HG02759 (cell line): ENCODE data around the gene GRP.

ENCODE experiments used
- ATAC-seq: cut with Tn5 transposase; IDR thresholded peaks from one replicate; pipeline ENCODE4 v1.9.1; 2021; ENCODE audit warnings: mild to moderate bottlenecking, moderate library complexity; ENCODE audit not compliant: unreplicated experiment

Gene GRP

DNA sequence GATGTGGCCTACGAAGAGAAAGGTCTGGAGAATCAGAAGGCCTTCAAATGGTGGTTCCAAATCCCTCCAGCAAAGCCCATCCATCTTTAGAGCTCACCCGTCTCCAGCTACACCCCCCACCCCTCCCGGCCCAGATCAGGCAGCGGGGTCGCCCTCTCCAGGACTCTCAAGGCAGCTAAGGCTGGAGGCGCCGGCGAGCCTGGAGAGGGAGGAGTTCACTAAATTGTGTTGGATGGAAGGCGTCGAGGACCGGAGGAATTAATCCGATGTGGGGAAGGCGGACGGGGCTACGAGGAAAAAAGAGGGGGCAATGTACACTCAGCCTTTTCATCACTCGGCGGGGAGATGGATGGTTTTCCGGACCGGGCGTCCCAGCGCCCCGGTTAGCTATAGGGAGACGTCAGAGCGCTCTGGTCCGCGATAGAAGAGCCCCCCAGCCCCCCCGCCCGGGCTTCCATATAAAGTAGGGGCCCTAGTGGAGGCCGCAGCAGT lies at the start of gene GRP:
Gene GRP (plus strand): TSS at position 487 of the 492 bp plus-strand sequence. CDS start 108 bp downstream, outside the sequence.
- ATAC-seq, result no peak

DNA sequence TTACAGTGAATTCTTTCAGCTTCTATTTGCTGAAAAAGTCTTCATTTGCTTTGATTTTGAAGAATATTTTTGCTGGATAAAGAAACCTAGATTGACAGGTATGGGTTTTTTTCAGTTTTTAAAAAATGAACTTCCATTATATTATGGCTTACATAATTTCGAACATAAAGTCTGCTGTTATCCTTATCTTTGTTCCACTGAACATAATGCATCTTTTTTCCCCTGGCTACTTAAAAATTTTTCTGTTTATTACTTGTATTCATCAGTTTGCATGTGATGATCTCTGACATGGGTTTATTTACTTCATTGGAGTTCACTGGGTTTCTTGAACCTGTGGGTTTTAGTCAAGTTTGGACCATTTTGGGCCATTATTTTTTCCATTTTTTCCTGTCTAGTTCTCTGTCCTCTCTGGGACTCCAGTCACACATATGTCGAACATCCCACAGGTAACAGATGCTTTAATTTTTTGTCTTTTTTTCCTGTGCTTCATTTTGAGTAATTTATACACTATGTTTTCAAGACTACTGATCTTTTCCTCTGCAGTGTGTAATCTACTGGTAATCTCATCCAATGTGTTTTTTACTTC lies 47.2 kb upstream of the GRP start:
- ATAC-seq, result no peak

DNA sequence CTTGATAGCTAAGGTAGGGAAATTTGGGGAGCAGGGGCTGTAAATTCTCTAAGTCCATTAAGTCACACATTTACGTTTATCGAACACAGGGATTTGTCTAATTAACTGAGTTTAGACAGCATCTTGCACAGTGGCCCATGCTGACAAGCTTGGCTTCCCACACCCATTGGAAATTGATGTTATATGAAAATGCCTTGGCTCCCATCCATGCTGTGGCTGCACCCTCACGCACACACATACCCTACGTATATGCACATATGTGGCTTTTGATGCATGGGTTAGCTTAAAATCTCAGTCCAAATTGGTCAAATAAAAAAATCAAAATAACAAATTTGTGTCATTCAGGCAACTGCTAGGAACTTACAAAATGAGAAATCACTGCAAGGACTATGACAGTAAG lies 42.5 kb upstream of the GRP start:
- ATAC-seq, result no peak

DNA sequence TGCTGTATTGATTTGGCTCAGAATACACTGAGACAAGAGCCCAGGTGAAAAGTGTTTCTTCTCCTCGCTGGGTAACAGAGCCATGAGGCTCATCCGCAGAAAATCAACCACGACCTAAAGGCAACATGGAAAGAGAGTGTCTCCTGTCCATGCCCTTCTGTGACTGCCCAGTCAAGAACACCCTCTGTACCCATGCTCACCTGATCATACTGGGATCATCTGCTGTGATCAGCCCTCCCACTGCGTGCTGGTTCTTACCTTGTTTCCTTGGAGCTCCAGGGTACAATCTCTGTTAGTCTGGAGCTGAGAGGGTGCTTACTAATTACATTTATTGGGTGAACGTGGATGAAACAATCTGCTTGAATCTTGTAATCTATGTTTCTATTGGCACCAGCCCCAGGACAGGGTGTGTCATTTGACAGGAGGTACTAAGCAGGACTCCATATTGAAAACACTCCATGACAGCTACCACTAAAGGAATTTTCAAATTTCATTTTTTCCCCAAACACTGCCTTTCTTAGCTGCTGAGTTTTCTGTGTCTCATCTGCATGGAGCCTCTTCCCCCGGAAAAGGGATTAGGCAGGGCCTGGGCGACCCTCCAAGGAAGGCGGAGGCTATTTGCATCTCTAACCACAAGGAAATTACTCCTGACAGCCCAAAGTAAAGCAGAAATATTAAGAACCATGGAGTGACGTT lies 39.7 kb upstream of the GRP start:
- no peak for ATAC-seq

DNA sequence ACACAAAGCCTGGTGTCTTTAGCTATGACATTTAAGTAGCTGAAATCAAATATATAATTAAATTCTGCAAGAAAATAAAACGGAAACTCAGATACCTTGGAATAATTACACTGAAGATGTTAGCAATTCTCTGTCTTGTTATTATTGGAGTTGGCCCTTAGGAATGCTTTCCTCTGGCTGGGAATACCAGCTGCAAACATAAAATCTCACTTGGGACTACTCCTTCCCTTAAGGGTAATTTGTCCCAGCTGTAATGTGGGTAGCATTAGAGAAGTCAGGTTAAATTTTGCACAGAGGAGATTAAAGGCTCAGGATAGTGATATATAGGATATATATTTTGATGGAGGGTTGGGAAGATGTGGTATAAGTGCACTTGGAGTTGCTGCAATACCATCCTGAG lies 37.3 kb upstream of the GRP start:
- no peak for ATAC-seq

DNA sequence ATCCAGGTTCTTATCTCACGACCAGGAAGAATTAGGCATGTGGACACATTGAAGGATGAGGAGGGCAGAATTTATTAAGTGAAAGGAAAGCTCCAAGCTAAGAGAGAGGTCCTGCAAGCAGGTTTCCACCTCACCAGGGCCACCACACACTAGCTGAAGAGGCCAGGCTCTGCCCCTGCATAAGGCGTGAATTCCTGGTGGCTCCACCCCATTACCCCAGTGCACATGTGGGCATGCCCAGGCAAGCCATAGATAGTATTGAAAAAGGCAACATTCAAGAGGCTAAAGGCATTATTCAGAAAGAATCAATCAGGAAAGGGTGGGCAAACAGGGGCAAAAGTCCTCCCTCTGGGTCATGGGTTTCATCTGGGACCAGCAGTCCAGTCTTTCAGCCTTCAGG lies 30.9 kb upstream of the GRP start:
- ATAC-seq, result no peak

DNA sequence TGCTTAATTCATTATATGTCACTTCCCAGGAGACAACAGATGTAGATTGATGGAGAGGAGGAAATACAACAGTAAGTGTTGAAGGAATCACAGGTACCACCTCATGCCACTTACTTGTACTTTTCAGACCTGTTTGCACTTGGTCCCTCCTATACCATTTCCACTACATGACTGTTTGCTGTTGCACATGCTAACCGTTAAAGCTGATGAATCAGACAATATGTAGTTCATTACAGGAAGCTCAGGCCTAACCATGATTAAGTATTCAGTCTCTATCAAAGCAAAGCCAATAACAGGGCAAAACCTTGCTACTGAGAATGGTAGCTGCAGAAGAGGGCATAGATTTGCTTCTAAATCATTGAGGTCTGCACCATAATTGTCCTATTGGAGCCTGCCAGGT lies 30.2 kb upstream of the GRP start:
- ATAC-seq, result no peak

DNA sequence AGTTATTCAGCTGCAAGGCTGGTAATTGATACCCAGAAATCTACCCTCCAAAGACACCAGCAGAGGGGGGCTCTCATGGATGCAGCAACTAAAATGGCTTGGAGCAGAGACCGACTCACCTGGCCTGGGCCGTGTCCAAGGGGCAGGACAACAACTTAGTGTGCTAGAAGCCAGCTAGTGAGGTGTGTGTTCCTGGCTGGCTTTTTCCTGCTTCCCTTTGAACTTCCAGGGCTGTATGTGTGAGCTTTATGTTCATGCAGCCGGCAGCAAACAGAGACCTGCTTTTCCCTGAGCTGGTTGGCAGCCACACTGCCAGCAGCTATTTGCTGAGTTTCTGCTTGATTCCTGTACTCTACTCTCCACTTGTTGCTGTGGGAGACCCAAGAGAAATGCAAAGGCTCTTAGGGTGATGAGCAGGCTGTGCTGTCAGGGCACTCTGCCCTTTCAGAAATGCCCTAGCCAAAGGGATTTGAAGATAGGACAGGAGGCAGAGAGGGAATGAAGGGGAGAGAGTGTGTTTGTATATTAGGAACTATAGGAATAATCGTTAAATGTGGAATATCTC lies 23.7 kb upstream of the GRP start:
- no peak for ATAC-seq

DNA sequence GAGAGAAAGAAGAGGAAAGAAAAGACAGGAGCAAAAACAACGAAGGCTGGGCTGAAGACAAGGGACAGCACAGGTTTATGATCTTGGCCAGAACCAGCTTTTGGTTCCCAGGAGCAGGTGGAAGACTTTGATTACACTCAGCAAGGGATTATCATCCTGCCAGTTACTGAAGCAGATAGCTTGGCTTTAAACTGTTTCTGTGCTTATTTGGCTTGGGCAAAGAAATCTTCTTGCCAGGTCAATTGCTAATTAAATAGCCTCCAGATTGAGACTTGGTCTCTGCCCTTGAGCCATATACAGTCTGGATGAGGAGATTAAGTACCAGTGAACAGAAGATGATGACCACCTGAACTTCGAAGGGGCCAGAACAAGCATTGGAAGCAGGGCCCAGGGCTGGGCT lies 22.3 kb upstream of the GRP start:
- ATAC-seq, result no peak

DNA sequence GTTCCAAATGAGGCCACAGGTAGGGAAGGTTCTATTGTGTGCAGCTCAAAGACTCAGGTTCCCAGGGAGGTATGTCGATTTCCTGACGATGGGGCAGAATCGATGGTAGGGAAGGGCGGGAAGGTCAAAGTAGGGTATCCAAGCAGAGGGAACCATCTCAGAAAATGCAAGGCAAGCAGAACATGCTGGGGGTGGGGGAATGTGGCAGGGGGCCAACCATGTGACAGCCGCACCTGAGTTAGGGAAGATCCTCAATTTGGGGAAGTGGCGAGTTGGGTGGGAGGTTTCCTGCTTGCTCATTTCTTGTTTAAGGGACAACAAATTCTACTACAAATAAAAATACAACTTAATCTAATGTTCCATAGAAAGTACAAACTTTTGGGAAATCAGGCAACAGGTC lies 21.7 kb upstream of the GRP start:
- no peak for ATAC-seq

DNA sequence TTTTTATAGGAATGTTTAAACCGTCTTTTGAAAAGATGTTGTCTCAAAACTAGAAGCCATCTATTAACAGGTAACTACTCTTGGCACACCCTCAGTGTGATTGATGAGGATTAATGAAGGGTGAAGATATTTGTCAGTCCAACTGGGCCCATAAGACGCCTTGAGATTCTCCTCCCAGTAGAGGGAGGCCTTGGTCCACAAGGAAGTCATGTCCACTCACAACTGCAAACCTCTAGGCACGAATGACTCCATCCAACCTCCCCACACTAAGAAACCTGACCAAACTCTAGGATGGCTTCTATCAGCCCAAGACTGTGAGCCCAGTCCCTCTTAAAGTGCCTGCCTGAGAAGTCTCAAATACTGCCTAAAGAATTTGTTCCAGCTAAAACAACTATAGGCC lies 19.2 kb upstream of the GRP start:
- no peak for ATAC-seq

DNA sequence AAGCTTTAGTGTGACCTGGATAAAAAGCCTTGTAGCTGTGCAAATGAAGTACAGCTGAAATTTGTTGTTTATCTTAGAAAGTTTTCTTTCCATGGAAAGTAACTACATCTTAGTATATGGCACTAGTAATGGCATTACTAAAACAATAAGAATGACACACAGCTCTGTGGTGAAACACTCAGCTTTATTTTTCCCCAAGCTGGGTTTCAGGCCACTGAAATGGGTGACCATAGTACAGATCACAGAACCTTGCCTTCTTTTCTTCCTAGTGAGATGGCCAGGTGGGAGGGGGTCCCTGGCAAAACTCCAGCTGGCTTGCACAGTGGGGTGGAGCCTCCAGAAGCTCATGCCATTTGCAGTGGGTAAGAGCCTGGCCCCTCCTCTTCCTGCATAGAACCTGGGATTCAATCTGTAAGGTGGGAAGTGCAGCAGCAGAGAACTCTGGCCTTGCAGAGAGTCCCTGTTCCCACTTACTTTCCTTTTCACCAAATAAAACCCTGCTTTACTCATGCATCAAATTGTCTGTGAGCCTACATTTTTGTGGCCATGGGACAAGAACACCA lies 17.6 kb upstream of the GRP start:
- ATAC-seq, result no peak

DNA sequence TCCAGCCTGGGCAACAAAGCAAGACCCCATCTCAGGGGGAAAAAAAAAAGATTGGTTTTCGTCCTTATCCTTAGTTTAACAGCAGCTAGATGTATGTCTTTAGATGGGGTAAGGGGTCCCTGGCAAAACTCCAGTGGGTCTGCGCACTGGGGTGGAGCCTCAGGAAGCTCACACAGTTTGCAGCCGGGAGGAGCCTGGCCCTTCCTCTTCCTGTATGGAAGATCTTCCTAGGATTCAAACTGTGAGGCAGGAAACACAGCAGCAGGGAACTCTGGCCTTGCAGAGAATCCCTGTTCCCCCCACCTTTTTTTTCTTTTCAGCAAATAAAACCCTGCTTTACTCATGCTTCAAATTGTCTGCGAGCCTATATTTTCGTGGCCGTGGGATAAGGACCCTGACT lies 12.5 kb upstream of the GRP start:
- ATAC-seq, result no peak

DNA sequence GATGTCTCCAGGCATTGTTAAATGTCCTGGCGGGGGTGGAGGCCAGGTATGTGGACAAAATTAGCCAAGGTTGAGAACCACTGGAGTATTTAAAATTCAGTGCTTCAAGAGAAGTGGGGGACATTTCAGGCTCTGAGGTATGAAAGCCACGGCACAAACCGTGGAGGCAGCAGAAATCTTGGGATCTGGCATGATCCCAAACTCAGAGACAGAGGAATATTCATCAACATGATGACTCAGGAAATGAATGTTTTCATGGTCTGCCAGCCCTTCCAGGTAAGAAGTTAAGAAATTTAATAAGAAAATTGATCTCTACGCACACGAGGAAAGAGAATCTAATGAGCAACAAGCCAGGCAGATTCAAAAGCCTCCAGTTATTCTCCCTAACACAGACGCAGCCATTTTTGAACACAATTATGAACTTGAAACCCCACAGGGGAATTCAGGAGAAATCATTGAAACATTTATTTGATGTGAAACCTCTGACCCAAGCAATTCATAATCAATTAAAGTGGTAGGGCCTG lies 11.3 kb upstream of the GRP start:
- no peak for ATAC-seq

DNA sequence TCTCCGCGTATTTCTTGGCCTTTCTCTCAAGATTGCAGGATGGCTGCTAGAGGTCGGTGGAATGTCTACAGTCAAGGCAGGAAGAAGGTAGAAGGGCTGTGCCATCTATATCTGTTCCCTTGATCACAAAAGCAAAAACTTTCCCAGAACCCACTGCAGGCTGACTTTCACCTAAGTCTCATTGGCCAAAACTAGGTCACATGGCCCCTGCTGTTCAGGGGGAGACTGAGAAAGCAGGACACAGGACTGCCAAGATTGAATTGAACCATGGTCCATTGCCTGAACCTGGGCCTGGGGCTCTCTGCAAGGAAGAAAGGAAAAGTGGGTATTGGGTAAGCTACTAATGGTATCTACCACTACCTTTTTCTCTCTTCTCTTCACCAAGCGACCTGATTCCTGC lies 9.7 kb upstream of the GRP start:
- ATAC-seq, result no peak

DNA sequence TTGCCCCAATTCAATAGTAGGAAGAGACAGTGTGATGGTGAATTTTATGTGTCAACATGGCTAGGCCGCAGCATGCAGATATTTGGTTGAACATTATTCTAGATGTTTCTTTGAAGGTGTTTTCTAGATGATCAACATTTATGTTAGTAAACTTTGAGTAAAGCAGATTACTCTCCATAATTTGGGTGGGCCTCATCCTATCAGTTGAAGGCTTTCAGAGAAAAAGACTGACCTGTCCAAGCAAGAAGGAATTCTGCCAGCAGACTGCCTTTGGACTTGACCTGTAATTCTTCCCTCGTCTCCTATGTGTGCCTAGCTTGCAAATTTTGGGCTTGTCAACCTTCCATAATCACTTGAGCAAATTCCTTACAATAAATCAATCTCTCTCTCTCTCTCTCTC lies 8.3 kb upstream of the GRP start:
- ATAC-seq, result no peak

DNA sequence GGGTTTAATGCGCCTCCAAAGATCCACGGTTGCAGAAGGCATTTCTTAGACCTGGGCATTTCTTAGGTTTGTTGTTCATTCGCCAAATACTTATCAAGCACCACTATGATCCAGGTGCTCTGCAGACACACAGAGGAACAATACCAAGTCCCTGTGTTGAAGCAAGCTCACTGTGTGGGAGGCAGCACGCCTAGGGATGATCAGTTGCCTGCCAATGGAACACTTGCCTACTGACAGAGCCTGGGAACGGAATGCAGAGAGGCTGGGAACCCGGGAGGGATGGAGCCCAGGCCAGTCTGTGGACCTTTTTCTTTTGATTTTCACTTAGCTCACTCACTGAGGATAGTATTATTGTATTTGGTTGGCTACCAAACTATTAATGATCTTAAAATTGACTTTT lies 1.9 kb upstream of the GRP start:
- no peak for ATAC-seq

DNA sequence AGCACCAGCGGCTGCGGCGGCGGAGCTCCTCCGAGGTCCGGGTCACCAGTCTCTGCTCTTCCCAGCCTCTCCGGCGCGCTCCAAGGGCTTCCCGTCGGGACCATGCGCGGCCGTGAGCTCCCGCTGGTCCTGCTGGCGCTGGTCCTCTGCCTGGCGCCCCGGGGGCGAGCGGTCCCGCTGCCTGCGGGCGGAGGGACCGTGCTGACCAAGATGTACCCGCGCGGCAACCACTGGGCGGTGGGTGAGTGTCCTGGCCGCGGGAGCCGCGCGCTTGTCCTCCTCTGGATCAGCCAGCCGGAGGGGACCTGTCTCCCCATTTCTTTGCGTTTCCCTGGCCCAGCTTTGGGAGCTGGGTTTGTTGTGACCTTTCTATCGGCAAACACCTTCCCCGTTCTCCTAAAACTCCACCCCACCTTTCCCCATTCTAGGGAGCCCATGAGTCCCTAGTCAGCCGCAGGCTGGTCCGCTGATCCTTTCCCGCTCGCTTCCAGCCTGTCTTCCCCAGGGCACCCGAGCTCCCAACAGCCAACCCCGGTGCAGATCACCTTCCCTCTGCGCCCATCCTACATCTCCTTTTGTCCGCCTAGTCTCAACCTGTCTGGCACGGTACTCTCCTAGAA lies 316 bp downstream of the GRP start:
- ATAC-seq, result no peak

DNA sequence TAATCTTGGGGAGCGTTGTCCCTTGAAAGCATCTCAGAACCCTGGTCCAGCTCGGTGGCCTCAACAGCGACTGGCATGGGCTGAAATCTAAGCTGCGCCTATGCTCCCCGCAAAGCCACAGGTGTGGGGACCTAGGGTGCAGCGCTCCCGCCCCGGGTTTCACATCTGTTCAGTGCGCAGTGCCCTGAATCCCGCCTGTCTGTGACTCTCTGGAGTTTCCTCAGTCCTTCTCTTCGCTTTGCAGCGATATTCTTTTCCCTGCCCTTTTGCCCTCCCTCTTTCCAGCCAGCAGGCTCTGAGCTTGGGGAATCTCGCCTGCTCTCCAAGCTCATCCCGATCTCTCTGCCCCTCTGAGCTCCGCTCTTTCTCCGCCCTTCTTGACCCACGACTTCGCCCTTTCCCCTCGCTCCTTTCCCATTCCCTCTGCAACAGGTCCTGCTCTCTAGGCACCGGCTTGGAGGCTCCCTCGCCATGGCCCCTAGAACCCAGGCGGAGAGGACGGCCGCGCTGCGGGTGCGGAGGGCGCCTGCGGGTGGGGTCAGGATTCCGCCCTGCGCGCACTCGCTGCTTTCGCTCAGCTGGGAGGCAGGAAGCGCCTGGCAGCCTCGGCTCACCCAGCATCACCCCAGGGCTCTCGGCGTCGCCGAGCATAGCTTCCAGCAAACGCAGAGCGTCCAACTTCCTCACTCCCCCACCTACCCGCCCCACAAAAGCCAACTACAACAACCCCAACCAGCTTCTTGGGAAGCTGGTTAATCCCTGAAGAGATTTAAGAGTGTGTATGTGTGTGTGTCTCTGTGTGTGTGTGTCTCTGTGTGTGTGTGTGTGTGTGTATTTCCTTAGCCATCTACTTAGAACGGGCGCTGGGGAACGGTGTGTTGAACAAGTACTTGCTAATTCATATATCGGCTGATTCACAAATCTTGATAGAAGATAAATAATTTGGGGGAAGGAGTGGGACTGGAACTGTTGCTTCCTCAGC lies 1.1 kb downstream of the GRP start:
- ATAC-seq, result no peak

DNA sequence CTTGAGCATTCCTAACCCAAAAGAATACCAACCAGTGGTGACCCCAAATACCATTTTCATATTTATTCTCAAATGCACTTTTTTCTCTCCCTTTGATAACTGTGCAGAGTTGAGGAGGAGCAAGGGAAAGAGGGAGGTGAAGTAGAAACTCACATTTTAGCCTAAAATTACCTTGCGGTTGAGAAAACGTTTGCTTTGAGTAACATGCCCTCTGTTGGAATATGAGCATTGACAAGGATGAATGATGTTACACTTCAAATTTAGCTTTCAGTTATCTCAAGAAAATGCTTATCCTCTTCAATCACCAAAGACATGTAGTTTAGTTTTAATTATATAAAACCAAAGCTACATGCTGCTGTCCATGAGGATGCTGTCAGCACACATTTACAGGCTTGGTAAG lies 2.4 kb downstream of the GRP start:
- no peak for ATAC-seq
